22Rv1 (cell line): ENCODE measurements around the gene CHKB.

Source experiments
- ZFX ChIP-seq: fragments of 450-650 bp; IDR thresholded peaks from 2 replicates; pipeline ENCODE4 v1.6.1; 2017; ENCODE audit warnings: antibody characterized with exemption, borderline replicate concordance
- TF ChIP-seq, protein P1 (sequence below): fragments of 450-650 bp; IDR thresholded peaks from 2 replicates; pipeline ENCODE4 v1.5.1; 2017; ENCODE audit warnings: mild to moderate bottlenecking

DNA sequence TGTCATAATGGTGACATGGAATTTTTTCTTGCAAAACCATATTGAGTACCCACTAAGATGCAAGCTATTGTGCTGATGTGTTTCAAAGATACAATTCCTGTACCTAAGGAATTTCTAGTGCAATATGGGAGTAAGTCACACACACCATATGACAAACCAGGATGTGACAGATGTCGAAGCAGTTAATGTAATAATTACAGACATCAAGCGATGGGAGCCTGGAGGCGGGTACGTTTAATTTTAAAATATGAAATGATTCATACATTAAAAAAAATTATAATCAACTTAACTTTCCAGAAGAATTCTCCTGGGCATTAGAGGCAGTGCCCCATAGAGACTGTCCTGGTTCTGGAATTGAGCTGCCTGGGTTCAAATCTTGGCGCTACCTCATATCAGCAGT lies 25.9 kb downstream of the CHKB start:
- TF ChIP-seq, protein P1, sequence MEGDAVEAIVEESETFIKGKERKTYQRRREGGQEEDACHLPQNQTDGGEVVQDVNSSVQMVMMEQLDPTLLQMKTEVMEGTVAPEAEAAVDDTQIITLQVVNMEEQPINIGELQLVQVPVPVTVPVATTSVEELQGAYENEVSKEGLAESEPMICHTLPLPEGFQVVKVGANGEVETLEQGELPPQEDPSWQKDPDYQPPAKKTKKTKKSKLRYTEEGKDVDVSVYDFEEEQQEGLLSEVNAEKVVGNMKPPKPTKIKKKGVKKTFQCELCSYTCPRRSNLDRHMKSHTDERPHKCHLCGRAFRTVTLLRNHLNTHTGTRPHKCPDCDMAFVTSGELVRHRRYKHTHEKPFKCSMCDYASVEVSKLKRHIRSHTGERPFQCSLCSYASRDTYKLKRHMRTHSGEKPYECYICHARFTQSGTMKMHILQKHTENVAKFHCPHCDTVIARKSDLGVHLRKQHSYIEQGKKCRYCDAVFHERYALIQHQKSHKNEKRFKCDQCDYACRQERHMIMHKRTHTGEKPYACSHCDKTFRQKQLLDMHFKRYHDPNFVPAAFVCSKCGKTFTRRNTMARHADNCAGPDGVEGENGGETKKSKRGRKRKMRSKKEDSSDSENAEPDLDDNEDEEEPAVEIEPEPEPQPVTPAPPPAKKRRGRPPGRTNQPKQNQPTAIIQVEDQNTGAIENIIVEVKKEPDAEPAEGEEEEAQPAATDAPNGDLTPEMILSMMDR: no peak
- no peak for TF ChIP-seq ZFX
